Activated T-cell treated with anti-CD3 and anti-CD28 coated beads for 24 hours (primary cell): ENCODE data around the gene RFX1.

ENCODE experiments used
- DNase-seq: peaks from one replicate; pipeline ENCODE4 v3.0.0-alpha.2; 2020; ENCODE audit warnings: low read depth

The RFX1 gene

GRCh38 chr19:13960863-13961784 lies 45.0 kb downstream of the RFX1 start:
- DNase-seq: no peak

GRCh38 chr19:13959962-13960862 lies 45.9 kb downstream of the RFX1 start:
- no peak for DNase-seq

- DNase-seq: no peak
These were observed 46.8 kb downstream of the RFX1 start for GRCh38 chr19:13959141-13959961.

DNA sequence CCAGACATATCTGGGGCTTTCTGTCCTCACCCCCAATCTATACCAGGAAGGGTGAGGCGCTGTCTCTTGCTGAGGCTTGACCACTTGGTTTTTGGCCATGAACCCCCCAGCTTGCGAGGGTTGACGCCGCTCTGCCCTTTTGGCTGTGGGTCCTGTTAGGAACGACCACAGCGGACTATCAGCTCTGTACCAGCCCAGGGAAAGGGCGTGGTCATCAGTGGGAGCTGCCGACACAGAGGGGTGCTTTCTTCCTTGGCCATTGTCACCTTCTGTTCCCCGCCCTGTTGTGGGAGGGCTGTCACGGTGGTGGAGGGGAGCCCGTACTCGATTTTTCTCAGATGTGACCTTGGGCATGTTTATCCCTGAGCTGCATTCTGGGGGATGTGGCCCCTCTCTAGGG lies 48.1 kb downstream of the RFX1 start:
- no peak for DNase-seq

- DNase-seq: no peak
These were observed 49.1 kb downstream of the RFX1 start for GRCh38 chr19:13957051-13957450.

GRCh38 chr19:13956365-13956744 lies 49.8 kb downstream of the RFX1 start:
- DNase-seq: no peak

- DNase-seq: no peak
These were observed 50.3 kb downstream of the RFX1 start for GRCh38 chr19:13955662-13956364.

DNA sequence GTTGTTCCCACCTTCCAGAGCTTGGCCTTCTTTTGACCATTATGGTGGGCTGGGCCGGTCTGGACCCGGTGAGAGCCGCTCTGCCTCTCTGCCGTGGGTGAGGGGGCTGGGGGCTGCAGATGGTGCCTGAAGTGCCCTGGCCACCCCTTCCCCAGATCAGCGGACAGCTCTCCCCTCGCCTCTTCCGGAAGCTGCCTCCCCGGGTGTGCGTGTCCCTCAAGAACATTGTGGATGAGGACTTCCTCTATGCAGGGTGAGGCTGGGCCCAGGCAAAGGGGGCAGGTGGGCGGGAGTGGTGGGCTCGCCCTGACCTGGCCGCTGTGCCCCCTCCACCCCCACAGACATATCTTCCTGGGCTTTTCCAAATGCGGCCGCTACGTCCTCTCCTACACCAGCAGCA lies 51.9 kb downstream of the RFX1 start:
- no peak for DNase-seq

- no peak for DNase-seq
These were observed 53.1 kb downstream of the RFX1 start for GRCh38 chr19:13952931-13953531.

DNA sequence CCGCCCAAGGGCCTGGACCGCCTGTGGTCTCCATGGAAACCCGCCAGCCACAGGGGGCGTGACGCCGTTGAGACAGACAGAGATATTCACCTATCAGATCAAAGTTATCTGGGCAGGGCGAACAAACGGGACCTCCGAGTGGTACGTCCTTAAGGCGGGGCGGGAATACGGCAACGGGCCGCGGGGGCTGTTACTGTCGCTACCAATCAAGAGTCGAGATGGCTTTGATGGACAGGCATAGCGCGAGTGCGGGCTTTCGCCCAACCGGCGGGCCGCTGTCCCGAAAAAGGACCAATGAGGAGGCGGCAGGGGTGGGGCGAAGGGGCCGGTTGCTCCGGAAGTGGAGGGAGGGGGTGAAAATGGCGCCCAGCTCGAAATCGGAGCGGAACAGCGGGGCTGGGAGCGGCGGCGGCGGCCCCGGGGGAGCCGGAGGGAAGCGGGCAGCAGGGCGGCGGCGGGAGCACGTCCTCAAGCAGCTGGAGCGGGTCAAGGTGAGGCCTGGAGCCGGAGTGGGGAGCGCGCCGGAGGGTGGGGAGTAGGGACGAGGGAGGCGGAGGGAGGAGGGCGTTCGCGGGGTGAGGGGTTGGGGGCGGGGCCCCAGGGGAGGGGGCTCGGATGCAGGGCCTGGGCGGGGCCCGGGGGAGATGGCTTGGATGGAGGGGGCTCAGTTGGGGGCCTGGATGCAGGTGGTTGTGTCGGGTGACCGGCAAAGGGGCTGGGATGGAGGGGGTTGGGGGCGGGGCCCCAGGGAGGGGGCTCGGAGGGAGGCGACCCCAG lies 53.8 kb downstream of the RFX1 start, which contains the start of gene DCAF15:
DCAF15 (plus strand) TSS at position 356 of the 777 bp plus-strand sequence; CDS start at position 360, 4 bp downstream.
- peak; percentile 98 for DNase-seq

- no peak for DNase-seq
These were observed 54.3 kb downstream of the RFX1 start for GRCh38 chr19:13951799-13952153.

- no peak for DNase-seq
These were observed 55.1 kb downstream of the RFX1 start for GRCh38 chr19:13951043-13951442.

DNA sequence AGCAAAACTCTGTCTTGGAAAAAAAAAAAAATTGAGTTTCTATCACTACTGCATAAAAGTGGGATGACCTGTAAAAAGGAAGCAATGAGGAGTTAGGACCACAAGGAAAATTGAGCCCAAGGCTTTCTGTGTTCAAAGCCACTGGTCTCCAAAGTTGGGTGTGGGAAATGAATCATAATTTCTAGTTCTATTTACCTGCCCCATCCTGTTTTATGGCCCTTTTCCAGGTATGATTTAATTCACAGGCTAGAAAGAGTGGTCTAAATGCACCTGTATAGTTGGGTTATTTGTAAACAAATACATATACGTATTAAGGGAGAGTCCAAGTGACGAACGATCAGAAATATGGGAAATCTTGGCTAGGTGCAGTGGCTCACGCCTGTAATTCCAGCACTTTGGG lies 59.7 kb downstream of the RFX1 start:
- DNase-seq: no peak

DNA sequence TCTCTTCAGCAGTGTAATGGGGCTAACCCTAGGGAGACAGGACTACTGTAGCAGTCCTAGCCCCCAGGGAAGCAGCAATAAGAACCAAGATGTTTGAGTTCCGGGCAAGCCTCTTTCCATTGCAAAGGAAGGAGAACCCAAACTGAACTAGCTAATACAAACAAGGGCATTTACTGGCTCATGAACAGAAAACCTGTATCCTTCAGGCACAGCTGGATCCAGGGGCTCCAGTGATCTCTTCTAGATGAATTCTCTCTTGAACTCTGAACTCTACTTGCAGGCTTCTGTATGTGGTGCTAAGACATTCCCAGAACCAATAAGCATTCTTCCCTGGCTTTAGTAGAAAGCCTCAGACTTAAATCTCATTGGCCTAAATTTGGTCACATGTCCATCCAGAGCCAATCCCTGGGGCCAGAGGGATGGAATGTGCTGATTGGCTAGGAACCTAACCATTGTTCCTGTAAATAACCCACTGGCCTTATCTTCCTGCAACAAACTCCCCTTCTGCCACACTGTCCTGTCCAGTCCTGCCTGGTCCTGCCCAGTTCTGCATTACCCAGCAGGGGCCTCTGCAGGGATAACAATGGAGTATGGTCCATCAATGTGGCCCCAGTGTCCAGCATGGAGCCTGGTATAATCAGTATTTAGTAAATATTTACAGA lies 64.0 kb downstream of the RFX1 start:
- DNase-seq: no peak

DNA sequence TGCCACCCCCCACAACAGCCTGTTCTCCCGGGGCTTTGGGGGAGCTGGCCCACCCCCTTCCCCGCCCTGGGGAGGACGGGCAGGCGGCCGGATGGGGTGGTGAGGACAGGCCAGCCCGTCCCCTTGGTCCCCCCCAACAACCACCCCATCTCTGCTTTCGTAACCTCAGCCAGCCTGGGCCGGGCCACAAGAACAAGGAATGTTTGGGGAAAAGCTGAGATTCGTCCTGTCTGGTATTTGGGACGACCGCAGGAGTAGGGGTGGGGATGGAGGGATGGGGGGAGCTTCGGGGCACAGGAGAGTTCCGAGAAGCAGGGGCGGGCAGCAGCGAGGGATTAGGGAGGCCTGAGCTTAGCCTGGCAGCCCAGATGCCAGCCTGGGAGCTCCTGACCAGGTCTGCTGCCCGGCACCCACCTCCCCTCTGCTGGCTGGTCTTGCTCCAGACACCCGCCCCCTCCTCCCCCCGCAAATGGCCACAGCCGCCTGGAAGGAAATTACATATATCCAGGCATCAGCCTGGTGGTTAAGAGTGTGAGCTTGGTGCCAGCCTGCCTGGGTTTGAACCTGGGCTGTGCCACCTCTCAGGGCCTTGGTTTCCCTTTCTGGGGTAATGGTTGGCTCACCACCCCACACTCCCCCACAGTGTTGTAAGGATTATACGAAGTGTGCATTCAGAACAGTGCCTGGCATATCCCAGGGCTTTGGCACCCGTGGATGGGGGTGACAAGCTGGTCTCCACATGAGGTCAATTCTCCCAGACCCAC lies 67.6 kb downstream of the RFX1 start, which contains the start of gene PODNL1:
PODNL1 (minus strand) TSS at position 117 of the 764 bp plus-strand sequence. CDS start 236 bp downstream, outside the sequence.
- DNase-seq: no peak

DNA sequence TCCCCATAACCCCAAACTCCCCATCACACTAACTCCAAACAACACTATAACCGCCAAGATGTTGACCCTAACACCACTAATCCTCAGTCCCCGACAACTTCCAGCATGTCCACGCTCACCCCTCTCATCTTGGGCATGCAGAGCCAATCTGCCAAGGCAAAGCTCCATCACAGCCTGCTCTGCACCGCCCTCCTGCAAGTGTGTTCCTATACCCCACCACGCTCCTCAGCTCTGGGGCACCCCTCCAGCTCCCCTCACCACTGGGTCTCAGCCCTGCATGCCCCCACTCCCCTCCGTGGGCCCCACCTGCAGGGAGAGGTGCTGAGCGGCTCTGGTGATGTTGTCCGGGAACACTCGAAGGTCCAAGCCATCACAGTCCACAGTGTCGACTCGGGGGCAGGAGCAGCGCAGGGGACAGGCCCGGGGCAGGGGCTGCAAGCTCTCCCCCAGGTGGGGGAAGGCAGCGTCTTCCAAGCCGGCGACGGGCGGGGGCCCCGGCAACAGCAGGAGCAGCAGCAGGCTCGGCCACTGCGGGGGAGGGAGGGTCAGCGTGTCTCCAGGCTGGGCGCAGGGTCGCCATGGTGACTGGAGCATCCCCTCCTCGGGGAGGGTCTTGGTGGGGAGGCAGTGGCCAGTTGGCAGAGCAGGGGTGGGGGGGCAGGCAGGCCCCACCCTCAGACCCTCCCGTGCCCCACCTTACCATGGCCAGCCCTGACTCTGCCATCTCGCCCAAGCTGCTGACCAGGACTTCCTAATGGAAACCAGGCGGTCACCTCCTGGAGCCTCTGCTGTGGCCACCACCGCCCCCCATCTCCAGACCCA lies 68.4 kb downstream of the RFX1 start:
- DNase-seq: no peak

DNA sequence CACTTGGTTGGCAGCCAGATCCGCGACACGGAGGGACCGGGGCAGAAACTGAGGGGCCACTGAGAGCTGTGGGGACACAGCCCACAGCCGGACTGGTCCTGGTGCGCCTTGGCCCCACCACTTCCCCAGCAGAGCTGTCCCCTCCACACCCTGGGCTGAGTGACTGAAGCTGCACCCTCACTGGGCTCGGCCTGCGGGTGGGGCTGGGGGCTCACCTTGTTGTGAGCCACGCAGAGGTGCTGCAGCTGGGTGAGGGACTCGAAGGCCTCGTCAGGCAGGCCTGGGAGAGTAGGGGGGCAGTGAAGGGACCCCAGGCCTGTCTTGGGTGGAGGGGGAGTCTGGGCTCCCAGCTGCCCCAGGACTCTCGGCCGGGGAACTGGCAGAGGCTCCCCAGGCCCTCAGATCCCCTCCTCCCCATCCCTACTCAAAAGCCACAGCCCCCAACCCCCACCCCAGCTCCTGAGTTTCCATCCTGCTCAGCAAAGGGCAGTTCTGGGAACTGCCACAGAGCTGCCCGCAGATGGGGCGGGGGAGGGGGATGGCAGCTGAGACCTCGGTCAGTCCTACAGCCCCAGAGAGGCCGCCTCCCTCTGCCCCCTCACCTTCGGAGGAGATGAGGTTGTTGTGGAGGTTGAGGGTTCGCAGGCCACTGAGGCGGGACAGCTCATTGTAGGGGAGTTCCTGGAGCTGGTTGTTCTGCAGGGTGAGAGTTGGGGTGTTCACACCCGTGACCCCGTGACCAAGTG lies 70.2 kb downstream of the RFX1 start:
- DNase-seq: no peak
